Tongue (tissue), 2 donors: Measurements from ENCODE around the gene MYO1D. TPM values are rescaled to one million over a fixed set of nuclear protein-coding genes. Genes with fewer than 3 reads are reported as not detected.
"Not testable (repeated sequence)": the region's sequence is repeated elsewhere in the genome, so short reads cannot be mapped to it uniquely, and the experiment has no call there.

Experiments used
- DNase-seq: peaks from one replicate; pipeline ENCODE4 v3.0.0-alpha.2; 2015
- total RNA-seq: library from RNA; depleted of rRNA; stranded (reverse); fragments of >200 nt; gene quantifications from one replicate; pipeline ENCODE4 v1.2.3, GENCODE V29; 2014

The MYO1D gene
- total RNA-seq, 1 donor from 2014 or later, result 25.2 TPM

DNA sequence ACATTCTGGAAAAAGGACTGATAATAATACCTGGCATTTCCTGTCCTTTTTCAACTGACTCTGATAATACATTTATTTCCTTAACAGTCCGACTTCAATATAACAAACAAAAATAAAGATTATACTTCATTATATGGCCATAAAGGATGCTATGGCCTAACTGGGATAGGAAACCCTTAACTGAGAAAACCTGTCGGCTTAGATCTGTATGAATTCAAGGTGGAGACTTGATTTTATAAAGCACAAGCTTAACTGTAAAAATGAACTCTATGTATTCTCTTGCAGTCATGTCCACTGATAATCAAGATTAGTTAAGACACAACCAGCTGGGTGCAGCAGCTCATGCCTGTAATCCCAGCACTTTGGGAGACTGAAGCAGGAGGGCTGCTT lies 102.2 kb downstream of the MYO1D start:
- no peak for DNase-seq

DNA sequence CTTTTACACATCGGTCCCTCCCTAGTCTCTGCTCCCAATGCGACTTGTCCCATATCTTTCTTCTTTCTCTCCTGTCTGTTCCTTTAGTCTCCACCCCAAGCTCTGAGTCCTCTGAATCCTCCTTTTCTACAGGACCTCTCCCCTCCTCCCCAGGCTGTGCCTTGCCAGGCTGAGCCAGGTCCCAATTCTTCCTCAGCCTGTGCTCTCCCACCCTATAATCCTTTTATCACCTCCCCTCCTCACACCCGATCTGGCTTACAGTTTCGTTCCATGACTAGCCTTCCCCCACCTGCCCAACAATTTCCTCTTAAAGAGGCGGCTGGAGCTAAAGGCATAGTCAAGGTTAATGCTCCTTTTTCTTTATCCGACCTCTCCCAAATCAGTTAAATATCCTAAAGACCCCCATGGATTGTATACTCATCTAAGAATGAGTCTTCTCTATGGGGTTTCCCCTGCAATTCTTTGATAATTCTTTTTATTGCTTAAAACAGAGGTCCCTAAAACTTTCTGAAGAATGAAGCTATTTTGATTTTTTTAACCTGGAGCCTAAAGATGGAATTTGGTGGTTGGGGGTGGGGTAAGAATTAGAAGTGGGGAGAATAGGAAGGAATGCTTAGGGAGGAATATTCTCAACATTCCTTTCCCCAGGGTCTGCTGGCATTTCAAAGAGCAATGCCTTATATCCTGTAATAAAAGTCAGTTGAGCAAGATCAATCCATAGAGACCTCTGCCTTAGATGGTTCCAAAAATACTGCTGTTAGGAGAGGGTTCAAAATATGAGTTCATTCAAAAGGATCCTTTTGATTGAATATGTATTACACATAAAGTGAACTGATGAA lies 102.8 kb downstream of the MYO1D start:
- no peak for DNase-seq

DNA sequence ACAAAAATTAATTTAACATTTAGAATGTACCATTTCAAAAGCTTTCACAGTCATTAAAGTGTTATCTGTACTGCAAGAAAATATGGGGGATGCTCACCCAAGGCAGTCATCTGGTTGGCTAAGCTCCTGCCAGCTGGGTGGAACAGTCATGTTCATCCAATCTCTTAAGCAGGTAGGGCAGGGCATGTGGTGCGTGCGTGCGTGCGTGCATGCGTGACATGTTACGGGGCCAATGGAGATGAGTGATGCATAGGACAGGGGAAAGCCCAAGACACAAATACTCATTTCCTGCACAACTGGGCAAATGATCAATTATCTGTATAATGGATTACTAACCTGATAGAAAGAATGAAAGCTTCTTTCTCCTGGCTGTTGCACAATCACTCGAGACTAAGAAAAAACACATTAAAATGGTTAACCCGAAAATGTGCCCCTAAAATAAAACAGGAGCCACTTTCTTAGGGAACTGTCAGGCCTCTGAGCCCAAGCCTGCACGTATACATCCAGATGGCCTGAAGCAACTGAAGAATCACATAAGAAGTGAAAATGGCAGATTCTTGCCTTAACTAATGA lies 104.4 kb downstream of the MYO1D start:
- DNase-seq, result no peak

DNA sequence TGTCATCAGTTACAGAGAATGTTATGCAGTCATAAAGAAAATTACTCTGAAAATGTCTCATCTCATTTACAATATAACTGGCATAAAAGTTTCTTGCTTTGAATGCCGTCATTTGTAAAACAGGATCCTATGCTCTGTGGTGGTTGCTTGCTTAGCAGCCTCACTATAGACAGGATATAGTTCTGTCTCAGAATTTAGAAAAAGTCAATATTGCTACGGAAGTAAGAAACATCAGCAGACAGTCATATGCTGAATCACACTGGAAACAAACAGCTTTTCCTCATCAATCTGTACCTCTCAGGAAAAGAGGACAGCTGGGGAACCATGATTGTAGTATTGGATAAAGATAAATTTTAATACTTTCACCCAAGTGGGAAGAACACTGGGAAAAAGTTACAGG lies 105.5 kb downstream of the MYO1D start:
- no peak for DNase-seq

DNA sequence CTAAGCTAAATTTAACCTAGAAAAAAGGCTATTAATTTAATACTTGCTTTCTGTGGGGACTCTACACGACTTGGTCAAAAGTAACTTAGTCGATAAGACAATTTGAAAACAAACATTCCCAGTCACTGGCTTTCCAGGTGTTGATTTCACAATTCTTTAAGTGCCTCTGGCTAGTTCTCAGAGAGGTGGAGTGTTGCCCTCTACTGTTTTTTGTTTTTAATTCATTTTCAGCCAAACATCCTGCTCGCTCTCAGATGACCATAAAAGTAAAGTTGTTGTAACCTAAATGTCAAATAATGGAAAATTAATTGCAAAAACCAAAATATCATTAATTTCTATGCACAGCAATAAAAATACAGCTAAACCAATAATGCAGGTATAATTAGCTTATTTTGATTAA lies 107.1 kb downstream of the MYO1D start:
- no peak for DNase-seq

DNA sequence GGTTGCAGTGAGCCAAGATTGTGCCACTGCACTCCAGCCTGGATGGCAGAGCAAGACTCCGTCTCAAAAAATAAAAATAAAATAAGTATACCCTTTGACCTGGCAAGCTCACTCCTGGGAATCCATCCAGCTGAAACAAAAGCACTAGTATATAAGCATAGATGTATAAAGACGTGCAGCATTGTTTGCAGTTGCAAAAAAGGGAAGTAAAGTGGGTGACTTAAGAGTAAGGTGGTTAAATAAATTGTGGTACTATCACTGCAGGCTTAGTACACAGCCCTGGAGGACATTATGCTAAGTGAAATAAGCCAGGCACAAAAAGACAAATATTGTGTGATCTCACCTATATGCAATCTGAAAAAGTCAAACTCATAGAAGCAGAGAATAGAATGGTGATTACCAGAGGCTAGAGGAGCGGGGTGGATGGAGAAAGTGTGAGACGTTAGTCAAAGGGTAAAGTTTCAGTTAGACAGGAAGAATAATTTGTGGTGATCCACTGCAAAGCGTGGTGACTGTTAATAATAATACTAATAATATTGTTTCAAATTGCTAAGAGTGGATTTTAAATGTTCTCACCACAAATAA lies 113.0 kb downstream of the MYO1D start:
- DNase-seq, result no peak

DNA sequence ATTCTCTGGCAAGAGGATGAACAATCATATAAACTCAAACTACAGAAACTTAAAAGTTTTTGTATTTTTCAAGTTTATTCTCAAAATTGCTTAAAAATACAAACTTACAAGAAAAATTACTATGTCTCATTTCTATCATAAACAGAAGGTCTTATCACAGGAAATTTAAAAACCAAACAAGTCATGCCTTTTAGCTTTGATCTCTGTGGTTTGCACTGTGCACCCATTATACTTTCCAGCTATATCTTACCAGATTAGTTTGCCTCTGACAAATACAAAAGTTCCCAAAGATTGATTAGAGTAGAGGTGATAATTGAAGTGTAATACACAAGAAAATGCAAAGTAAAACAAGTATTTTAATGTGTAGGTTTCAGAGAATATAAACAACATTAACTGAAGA lies 117.4 kb downstream of the MYO1D start:
- DNase-seq, result no peak

DNA sequence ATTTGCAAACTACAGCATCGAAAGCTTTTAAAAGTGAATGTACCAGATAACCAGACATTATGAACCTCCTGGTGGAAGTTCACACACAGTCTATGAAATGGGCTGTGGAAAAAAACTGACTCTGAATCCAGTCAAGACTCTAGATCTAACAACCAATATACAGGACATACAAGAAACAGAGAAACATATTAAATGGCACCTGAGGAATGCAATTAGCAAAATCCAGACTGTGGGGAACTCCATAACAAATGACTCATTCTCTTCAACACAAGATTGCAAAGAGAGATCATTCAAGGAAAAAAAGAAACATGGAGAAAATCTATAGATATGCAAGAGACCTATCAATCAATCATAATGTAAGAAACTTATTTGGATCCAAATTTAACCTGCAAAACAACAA lies 119.0 kb downstream of the MYO1D start:
- DNase-seq, result no peak

DNA sequence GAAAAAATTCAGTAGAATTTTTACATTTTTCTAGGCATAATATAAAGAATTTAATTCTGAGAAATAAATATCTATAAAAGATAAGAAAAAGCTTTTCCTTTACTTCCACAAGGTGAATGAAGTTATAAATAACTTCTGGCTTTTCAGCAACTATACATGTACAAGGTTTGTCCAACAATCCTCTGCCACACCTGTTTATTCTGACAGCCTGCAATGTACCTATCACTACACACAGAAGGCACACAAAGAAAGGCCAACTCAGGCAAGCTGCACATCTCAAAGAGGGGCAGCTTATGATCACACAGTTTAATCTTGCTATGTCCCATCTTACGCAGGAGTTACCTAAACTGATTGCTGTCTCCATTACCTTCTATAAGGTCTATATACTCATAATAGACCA lies 120.2 kb downstream of the MYO1D start:
- DNase-seq, result no peak

DNA sequence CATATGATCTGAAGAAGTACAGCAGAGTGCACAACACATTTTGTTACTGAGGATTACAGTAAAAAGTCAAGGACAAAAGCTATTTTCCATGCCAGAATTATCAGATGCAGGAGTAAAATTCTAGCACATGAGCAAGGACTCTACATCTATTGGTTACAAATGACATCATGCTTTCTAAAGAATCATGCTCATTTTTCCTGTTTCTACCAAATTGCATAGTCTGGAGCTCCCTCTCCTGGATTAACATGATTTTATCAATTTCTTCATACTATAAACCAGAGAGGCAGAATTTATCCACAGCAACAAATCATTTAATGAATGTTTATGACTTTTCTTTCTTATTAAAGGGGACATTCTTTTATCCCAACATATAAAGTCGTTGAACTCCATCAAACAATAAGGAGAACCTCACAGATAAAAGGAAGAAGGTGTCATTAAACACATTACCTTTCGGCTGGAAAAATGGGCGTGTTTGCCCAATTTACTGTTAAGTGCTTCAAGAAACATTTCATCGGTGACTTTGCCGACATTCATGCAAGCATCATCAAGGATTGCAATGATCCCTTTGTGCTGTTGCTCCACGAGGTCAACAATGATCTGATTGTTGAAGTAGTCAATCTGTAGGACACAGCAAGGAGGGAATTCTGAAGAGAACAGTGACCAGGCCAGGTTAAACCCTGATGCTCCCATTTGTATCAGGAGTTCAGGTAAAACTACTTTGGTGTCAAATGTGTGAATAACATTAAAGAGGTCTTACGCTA lies 121.7 kb downstream of the MYO1D start:
- peak; percentile 88 for DNase-seq

DNA sequence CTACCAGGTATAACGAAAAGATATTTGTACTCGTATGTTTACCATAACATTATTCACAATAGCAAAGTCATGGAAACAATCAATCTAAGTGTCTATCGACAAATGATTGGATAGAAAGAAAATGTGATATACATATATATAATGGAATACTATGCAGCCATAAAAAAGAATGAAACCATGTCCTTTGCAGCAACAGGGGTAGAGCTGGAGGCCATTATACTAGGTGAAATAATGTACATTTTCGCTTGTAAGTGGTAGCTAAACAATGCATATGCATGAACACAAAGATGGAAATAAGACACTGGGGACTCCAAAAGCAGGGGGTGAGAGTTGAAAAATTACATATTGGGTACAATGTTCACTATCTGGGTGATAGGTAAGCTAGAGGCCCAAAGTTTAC lies 124.0 kb downstream of the MYO1D start:
- DNase-seq, result no peak

DNA sequence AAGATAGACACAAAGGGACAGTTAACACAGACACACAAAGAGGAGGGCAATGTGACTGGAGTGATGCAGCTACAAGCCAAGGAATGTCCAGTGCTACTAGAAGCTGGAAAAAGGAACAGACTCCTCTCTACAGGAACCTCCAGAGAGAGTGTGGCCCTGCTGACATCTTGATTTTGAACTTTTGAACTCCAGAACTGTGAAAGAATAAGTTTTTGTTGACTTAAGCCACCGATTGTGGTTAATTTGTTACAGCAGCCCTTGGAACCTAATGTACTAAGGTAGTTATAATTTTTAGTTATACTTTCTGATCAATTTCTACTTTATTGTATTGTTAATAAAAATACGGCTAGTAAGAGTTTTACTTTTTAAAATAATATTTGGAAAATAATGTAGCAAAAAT lies 129.1 kb downstream of the MYO1D start:
- no peak for DNase-seq

DNA sequence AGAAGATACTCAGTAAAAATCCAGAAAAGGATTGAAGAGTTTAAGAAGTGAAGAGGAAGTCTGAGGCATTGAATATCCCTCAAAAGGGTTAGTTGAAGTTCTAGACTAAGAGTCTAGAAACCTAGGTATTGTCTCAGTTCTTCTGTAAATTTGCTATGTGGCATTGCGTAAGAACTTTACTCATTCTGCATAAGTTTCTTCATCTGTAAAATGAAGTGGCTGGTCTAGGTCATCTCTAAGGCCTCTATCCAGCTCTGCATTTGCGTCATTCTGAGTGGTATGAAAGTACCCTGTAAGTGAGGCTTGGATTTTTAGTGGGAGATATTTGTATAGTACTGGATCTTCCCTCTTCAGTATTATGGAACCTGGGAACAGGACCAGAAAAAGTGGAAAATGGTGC lies 130.2 kb downstream of the MYO1D start:
- no peak for DNase-seq

DNA sequence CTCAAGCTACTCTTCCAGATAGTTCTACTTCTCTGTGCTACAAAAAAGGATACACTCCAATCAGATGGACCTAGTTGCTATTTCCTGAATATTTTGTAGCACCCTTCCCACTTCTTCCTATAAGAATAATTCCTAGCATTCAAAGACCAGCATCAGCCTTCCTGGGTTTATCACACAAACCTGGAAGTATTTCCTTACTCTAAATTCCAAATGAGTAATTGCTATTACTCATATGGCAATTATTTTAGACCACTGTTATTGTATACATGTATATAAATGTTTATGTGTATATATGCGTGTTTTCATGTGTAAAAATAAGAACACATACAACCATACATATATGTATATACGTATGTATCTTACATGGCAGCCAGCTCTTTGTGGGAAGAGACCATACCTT lies 130.6 kb downstream of the MYO1D start:
- DNase-seq, result no peak

DNA sequence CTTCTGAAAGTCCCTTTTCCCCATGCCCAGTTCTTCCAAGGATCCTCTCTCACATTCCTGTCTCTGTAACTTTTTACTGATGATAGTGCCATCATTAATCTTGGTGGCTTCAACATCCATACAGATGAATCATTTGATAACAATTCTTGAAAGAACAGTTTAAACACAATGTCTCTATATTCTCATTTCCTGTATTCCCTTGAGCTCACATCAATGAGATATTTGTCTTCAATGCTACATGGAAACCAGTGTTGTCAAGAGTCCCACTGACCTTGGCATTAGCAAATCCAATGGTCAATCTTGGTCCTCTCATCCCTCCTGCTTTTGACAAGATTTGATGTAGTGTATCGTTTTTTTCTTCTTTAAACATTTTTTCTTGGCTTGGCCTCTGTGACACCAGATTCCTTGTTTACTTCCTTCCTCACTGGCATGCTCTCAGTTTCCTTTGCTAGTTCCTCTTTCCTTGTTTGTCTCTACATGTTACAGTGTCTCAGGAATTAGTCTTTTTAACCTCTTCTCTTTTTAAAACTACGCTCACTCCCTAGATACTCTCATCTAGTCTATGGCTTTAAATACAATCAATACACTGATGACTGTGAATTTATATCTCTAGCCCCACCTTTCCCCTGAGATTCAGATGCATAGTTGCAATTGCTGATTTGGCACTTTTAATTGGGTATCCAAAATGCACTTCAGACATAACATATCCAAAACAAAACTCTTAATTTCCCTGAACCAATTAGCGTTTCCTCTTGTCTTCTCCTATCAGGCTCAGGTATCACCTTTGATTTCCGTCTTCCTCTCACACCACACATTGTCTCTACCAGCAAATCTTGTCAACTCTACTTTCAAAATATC lies 134.0 kb downstream of the MYO1D start:
- DNase-seq, result no peak

DNA sequence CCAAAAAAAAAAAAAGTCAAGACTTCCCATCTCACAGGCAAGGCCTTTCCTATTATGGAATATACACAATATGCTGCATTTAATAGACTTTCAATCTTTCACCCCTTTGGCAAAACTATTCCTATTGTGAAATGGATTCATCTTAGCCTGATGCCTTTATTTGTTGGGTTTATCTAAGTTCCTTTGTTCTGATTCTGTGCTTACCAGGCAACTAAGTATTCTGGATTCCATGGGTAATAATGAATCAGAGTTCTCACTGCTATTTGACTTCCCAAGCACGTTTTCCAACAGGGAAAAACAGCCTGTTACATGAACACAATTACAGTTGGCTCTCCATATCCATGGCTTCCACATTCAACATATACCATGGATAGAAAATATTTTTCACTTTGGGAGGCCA lies 135.5 kb downstream of the MYO1D start:
- no peak for DNase-seq

DNA sequence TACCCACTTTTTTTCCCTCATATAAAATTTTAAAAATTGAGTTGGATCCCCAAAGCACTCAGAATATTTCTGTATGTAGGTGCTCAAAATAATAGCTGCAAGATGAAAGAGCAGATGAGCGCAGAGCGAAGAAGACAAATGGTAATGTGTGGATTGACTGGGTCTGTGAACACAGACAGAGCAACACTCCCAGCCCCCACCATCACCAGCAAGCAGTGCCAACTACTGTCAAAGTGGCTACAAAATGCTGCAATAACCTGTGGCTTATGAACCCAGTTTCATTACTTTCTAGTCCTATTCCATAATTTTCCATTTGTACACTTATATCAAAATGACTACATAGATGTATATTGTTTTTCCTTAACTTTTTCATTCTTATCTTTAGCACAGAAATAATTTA lies 137.2 kb downstream of the MYO1D start:
- DNase-seq, result no peak

DNA sequence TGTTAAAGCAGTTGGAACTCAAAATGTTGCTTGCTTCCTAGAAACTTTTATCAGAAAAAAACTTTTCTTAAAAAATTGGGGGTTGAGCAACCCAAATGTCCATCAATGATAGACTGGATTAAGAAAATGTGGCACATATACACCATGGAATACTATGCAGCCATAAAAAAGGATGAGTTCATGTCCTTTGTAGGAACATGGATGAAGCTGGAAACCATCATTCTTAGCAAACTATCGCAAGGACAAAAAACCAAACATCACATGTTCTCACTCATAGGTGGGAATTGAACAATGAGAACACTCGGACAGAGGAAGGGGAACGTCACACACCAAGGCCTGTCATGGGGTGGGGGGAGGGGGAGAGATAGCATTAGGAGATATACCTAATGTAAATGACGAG lies 137.8 kb downstream of the MYO1D start:
- DNase-seq, result not testable (repeated sequence)

DNA sequence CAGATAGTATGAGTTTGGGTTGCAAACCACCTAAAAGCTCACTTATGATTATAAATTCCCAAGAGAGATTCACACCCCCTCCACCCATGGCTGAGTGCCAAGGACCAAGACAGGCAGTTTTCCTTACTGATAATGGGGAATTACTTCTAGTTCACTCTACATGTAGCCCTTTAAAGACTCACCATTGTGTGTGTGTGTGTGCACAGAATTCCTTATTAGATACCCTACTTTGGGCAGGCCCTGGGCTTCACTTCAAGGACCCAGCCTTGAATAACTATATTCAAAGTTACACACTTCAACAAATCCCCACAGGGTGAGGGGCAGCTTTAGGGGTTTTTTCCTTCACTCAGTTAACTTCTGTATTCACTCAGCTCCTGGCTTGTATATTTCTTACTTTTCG lies 143.5 kb downstream of the MYO1D start:
- no peak for DNase-seq

DNA sequence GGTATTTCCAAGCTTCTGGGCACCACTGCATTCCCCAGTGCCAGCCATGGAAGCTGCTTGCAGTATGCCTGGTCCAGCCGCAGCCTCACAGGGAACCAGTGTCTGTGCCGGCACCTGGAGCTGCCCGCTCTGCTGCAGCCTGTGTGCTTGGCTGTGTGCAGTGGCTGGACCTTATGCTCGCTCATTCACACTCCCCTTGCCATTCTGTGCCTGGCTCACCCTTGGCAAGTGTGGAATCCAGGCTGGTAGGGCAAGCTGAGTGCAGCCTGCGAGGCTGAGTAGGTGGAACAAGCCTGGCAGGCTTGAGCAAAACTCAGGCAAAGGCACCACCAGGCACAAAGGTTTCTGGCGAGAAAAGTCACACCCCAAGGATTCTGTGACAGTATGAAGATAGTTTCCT lies 144.0 kb downstream of the MYO1D start:
- no peak for DNase-seq

DNA sequence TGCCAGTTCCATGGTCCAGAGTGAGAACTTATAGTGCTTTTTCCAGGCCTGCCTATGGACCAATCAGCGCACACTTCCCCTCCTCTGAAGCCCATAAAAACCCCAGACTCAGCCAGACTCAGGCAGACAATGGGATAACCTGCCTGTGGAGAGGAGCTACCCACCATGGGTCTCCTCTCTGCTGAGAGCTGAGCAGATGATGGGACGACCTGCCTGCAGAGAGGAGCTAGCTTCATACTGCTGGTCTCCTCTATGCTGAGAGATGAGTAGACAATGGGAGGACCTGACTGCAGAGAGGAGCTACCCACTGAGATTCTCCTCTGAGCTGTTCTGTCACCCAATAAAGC lies 144.7 kb downstream of the MYO1D start:
- DNase-seq, result no peak

DNA sequence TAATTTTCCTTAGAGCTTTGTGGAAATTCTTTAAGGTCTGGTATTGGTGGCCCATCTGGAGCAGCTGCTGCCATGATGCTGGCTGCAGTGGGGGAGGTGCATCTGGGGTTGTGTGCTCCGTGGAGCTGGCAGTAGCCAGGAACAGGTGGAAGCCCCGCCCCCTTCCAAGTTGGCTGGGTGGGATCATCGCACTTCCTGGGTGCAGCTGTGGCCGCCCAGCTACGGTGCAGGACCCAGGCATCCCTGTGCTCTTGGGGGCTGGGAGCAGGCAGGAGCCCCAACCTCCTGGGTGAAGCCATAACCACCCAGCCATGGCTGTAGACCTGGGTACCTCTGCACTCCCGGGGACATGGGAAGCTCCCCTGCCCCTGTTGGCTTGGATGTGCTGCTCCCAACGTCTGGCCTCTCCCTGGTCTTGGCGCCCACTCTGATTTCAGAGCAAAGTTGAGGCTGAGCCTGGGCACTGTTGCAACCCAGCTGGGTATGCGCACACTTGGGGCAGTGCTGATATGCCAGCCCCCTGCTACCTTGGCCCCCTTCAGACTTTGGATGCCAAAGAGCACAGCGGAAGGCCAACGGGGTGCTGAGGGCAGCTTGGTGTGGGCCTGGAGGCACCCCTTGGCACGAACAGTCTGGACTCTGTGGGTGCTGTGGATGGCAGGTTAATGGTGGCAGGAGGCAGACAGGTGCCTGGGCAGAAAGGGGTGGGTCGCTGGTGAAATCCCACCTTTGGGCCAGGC lies 145.2 kb downstream of the MYO1D start:
- DNase-seq, result no peak
